Loucy (cell line): ENCODE results near the gene SHFL.

Experiments used
- H2AFZ ChIP-seq: fragments of 200-600 bp; sonication (generic); 2 replicates; pipeline ENCODE4 v1.6.0; 2016; ENCODE audit warnings: antibody characterized with exemption, mild to moderate bottlenecking, low read length, moderate library complexity
- H3F3A ChIP-seq: fragments of 200-600 bp; 2 replicates; pipeline ENCODE4 v1.6.0; 2016; ENCODE audit warnings: antibody characterized with exemption, low read depth, mild to moderate bottlenecking
- H3K27me3 ChIP-seq: fragments of 200-600 bp; sonication (generic); 2 replicates; pipeline ENCODE4 v1.6.1; 2014; ENCODE audit warnings: low read length, mild to moderate bottlenecking; ENCODE audit not compliant: insufficient read depth, poor library complexity, severe bottlenecking
- H3K36me3 ChIP-seq: fragments of 200-600 bp; sonication (generic); 2 replicates; pipeline ENCODE4 v1.6.1; 2016; ENCODE audit warnings: low read length; ENCODE audit not compliant: insufficient read depth
- H3K4me1 ChIP-seq: fragments of 200-600 bp; sonication (generic); 2 replicates; pipeline ENCODE4 v1.5.1; 2014; ENCODE audit warnings: low read length, mild to moderate bottlenecking; ENCODE audit not compliant: insufficient read depth, poor library complexity, severe bottlenecking
- H3K4me2 ChIP-seq: fragments of 200-600 bp; sonication (generic); 2 replicates; pipeline ENCODE4 v1.6.0; 2014; ENCODE audit warnings: antibody characterized with exemption, low read length, low read depth, mild to moderate bottlenecking; ENCODE audit not compliant: poor library complexity, severe bottlenecking
- H3K4me3 ChIP-seq: fragments of 200-600 bp; sonication (generic); 2 replicates; pipeline ENCODE4 v1.5.1; 2014; ENCODE audit warnings: low read length, mild to moderate bottlenecking, mixed read lengths; ENCODE audit not compliant: poor library complexity, severe bottlenecking
- H3K79me2 ChIP-seq: fragments of 200-600 bp; sonication (generic); 2 replicates; pipeline ENCODE4 v1.6.1; 2014; ENCODE audit warnings: low read length; ENCODE audit not compliant: insufficient read depth
- H3K9ac ChIP-seq: fragments of 200-600 bp; sonication (generic); 2 replicates; pipeline ENCODE4 v1.6.0; 2014; ENCODE audit warnings: mild to moderate bottlenecking, low read depth, low read length, moderate library complexity; ENCODE audit not compliant: poor library complexity, severe bottlenecking
- H3K9me2 ChIP-seq: fragments of 200-600 bp; sonication (generic); replicated peaks from 2 replicates; pipeline ENCODE4 v1.6.1; 2016; ENCODE audit warnings: low read depth, low read length, mixed read lengths
- H3K9me3 ChIP-seq: fragments of 200-600 bp; sonication (generic); 2 replicates; pipeline ENCODE4 v1.6.1; 2014; ENCODE audit warnings: mild to moderate bottlenecking, antibody characterized with exemption, low read length, low read depth; ENCODE audit not compliant: insufficient read depth
- H4K20me1 ChIP-seq: fragments of 200-600 bp; sonication (generic); 2 replicates; pipeline ENCODE4 v1.6.0; 2014; ENCODE audit warnings: antibody characterized with exemption, low read length, mild to moderate bottlenecking; ENCODE audit not compliant: insufficient read depth, poor library complexity, severe bottlenecking
- EZH2phosphoT487 ChIP-seq: fragments of 200-600 bp; IDR thresholded peaks from 2 replicates; pipeline ENCODE4 v1.6.1; 2018; ENCODE audit warnings: antibody characterized with exemption, mild to moderate bottlenecking, moderate library complexity, borderline replicate concordance
- TF ChIP-seq, protein P1 (sequence below): fragments of 200-600 bp; sonication (generic); conservative IDR thresholded peaks from 2 replicates; pipeline ENCODE4 v1.5.1; 2014; ENCODE audit warnings: mild to moderate bottlenecking, antibody characterized with exemption, low read length

The SHFL gene

DNA sequence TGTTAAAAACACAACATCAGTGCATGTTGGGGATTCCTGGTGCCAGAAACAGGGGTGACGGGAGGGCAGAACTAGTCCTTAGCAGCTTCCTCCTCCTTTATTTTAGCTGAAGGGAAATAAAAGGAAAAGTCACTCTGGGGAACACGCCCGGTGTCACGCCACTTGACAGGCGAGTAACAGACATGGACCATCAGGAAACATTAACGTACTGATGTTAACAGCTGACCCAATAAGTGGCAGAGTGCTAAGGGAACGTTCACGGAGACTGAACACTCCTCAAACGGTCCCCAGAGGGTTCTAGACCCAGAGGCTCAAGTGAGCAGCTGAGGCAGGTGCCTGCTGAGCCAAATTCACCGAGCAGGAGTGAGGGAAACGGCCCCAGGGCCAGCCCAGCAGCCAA is 47.5 kb downstream of the SHFL start:
- Histone ChIP-seq H3K9me2 (no peaks in the 10 kb centered on the region), H3K4me2 (no peak overlapping the region)

GRCh38 chr19:10134040-10134439 is 47.9 kb downstream of the SHFL start:
- Histone ChIP-seq H3K4me3 (no peak overlapping the region), H3K4me1 (no peaks in the 10 kb centered on the region), H4K20me1 (no peaks in the 10 kb centered on the region), H2AFZ (no peak overlapping the region), H3K27me3 (no peaks in the 10 kb centered on the region), H3K36me3 (peaks cover 75% of the 10 kb centered on the region; the same call in 1 of the 2 replicates), H3F3A (no peaks in the 10 kb centered on the region), H3K9me2 (no peaks in the 10 kb centered on the region), H3K4me2 (no peak overlapping the region), H3K9ac (no peak overlapping the region), H3K79me2 (no peaks in the 10 kb centered on the region), H3K9me3 (no peaks in the 10 kb centered on the region)
- no peak for TF ChIP-seq EZH2phosphoT487
- TF ChIP-seq, protein P1, sequence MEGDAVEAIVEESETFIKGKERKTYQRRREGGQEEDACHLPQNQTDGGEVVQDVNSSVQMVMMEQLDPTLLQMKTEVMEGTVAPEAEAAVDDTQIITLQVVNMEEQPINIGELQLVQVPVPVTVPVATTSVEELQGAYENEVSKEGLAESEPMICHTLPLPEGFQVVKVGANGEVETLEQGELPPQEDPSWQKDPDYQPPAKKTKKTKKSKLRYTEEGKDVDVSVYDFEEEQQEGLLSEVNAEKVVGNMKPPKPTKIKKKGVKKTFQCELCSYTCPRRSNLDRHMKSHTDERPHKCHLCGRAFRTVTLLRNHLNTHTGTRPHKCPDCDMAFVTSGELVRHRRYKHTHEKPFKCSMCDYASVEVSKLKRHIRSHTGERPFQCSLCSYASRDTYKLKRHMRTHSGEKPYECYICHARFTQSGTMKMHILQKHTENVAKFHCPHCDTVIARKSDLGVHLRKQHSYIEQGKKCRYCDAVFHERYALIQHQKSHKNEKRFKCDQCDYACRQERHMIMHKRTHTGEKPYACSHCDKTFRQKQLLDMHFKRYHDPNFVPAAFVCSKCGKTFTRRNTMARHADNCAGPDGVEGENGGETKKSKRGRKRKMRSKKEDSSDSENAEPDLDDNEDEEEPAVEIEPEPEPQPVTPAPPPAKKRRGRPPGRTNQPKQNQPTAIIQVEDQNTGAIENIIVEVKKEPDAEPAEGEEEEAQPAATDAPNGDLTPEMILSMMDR = no peak

More for the DNA sequence above, 47.5 kb downstream of the SHFL start:
- Histone ChIP-seq H3K4me1 (no peaks in the 10 kb centered on the region), H3K9ac (no peak overlapping the region), H3K27me3 (no peaks in the 10 kb centered on the region), H3K79me2 (no peaks in the 10 kb centered on the region), H3F3A (no peaks in the 10 kb centered on the region), H2AFZ (no peak overlapping the region), H3K9me3 (no peaks in the 10 kb centered on the region), H3K36me3 (peaks cover 71% of the 10 kb centered on the region; the same call in 1 of the 2 replicates), H4K20me1 (no peaks in the 10 kb centered on the region), H3K4me3 (no peak overlapping the region)
- TF ChIP-seq, protein P1 = no peak
- TF ChIP-seq EZH2phosphoT487 = no peak

GRCh38 chr19:10135551-10136334 is 49.6 kb downstream of the SHFL start:
- H3K27me3 ChIP-seq = no peaks in the 10 kb centered on the region
- H3K4me2 ChIP-seq = no peak overlapping the region
- H3K36me3 ChIP-seq = peaks cover 86% of the 10 kb centered on the region
- no peaks in the 10 kb centered on the region for H3K79me2 ChIP-seq
- no peak for TF ChIP-seq EZH2phosphoT487
- TF ChIP-seq, protein P1 = no peak
- no peaks in the 10 kb centered on the region for H3K9me3 ChIP-seq
- H3F3A ChIP-seq = no peaks in the 10 kb centered on the region
- no peaks in the 10 kb centered on the region for H3K4me1 ChIP-seq
- H3K4me3 ChIP-seq = no peak overlapping the region
- no peak overlapping the region for H2AFZ ChIP-seq
- H3K9ac ChIP-seq = no peak overlapping the region
- H4K20me1 ChIP-seq = no peaks in the 10 kb centered on the region
- no peaks in the 10 kb centered on the region for H3K9me2 ChIP-seq
